ENCODE measurements around the gene CGREF1.
"Not testable (repeated sequence)": the region's sequence is repeated elsewhere in the genome, so short reads cannot be mapped to it uniquely, and the experiment has no call there.

The CGREF1 gene

DNA sequence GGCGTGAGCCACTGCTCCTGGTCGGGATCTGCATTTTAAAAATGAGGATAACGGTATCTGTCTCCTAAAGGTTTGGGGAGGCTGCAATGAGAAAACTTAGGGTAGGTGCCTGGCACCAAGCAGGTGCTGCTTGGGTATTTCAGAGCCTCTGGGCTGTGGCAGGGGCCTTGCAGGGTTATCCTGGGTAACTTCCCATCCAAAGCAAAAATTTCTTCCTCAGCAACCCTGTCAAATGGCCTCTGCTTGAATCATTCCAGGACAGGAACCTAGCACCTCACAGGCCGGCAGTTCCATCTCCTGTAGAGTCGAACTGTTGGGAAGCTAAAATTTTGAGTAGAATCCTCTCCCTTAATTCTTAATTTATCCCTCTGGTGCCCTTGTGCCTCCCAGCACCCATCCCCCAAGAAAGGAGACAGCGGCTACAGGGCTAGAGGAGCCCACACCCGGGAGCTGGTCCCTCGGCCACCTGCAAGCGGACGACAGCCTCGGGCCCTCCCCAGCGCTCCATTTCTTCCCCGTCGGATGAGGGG lies 868 bp downstream of the CGREF1 start:
- Histone ChIP-seq H3K27me3 (ENCODE audit: control insufficient read depth in 3 of 3, insufficient read depth in 3 of 3, low read depth in 1 of 3, low read length in 3 of 3) (peaks cover 6 to 85% (median 30%) of the 10 kb centered on the region in 3 experiments), H3K4me3 (ENCODE audit: low read length in 2 of 2) (peak overlapping the region in 1 of 2 donors; percentile 76)
- no peak for DNase-seq (ENCODE audit: low spot score)

DNA sequence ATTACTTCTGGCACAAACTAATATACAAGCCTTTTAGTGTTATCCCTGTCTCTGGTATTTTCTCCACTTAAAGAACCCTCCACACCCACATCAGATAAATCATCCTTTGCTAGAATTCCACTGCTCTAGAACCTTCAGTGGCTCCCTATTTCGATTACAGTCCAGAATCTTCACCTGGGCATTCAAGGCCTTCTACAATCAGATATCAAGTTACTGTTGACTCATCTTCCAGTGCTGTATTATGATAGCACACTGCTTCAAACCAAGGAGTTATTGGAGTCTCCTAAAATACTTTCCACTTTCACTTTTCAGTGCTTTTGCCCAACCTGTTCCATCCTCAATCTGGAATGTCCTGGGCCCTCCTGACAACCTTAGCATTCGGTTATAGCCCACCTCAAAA lies 3.4 kb downstream of the CGREF1 start:
- Histone ChIP-seq H3K9ac (ENCODE audit: low read depth, low read length, poor library complexity) (no peak overlapping the region), H3K4me3 (ENCODE audit: low read length in 2 of 2) (no peak overlapping the region), H3K9me3 (replicated peaks in 1 of 2; ENCODE audit: control insufficient read depth in 2 of 2, insufficient read depth in 1 of 2, low read depth in 1 of 2, low read length in 2 of 2) (peaks cover 0 to 4% of the 10 kb centered on the region in 2 donors), H2BK12ac (ENCODE audit: low read length) (no peak overlapping the region), H3K27ac (replicated peaks; ENCODE audit: low read length) (no peak overlapping the region), H2AFZ (ENCODE audit: low read length) (no peak overlapping the region), H4K8ac (ENCODE audit: low read depth, low read length) (no peak overlapping the region), H3K27me3 (ENCODE audit: control insufficient read depth in 3 of 3, insufficient read depth in 3 of 3, low read depth in 1 of 3, low read length in 3 of 3) (peaks cover 6 to 66% (median 26%) of the 10 kb centered on the region in 3 experiments), H2AK5ac (ENCODE audit: low read depth, low read length) (no peak overlapping the region), H3K18ac (ENCODE audit: low read length) (no peak overlapping the region), H3K4ac (ENCODE audit: low read length) (no peak overlapping the region), H2BK5ac (ENCODE audit: low read length) (no peak overlapping the region), H3K4me1 (ENCODE audit: control insufficient read depth in 2 of 2, insufficient read depth in 1 of 2, low read depth in 1 of 2, low read length in 2 of 2) (peaks cover 5 to 6% of the 10 kb centered on the region in 2 donors), H4K91ac (ENCODE audit: low read depth, low read length, poor library complexity) (no peak overlapping the region), H3K14ac (ENCODE audit: low read length) (no peak overlapping the region), H3K4me2 (ENCODE audit: insufficient read depth, low read length, poor library complexity, severe bottlenecking) (no peak overlapping the region), H2BK120ac (ENCODE audit: low read depth, low read length) (no peak overlapping the region), H3K79me1 (ENCODE audit: low read depth, low read length) (no peaks in the 10 kb centered on the region), H2BK15ac (ENCODE audit: low read length) (no peak overlapping the region), H3K36me3 (replicated peaks in 1 of 2; ENCODE audit: control insufficient read depth in 2 of 2, insufficient read depth in 2 of 2, low read length in 2 of 2) (no peaks in the 10 kb centered on the region), H3K23ac (ENCODE audit: low read depth, low read length, poor library complexity) (no peak overlapping the region)
- WGBS, 2 donors (ENCODE audit: extremely low coverage in 2 of 2, insufficient read length in 2 of 2, insufficient replicate concordance in 1 of 2), result no CpG with 5 or more reads among the region's 2 CpGs
- no peak for DNase-seq (ENCODE audit: low spot score)

More for the DNA sequence above, 868 bp downstream of the CGREF1 start:
- Histone ChIP-seq H3K4me2 (ENCODE audit: insufficient read depth, low read length, poor library complexity, severe bottlenecking) (peak overlapping the region; percentile 95), H3K4me1 (ENCODE audit: control insufficient read depth in 2 of 2, insufficient read depth in 1 of 2, low read depth in 1 of 2, low read length in 2 of 2) (peaks cover 5 to 6% of the 10 kb centered on the region in 2 donors), H3K18ac (ENCODE audit: low read length) (no peak overlapping the region), H2BK15ac (ENCODE audit: low read length) (peak overlapping the region; percentile 43), H3K9me3 (replicated peaks in 1 of 2; ENCODE audit: control insufficient read depth in 2 of 2, insufficient read depth in 1 of 2, low read depth in 1 of 2, low read length in 2 of 2) (peaks cover 0 to 4% of the 10 kb centered on the region in 2 donors), H4K8ac (ENCODE audit: low read depth, low read length) (no peak overlapping the region), H2BK120ac (ENCODE audit: low read depth, low read length) (no peak overlapping the region), H3K36me3 (replicated peaks in 1 of 2; ENCODE audit: control insufficient read depth in 2 of 2, insufficient read depth in 2 of 2, low read length in 2 of 2) (no peaks in the 10 kb centered on the region), H3K4ac (ENCODE audit: low read length) (no peak overlapping the region), H2AFZ (ENCODE audit: low read length) (peak overlapping the region; percentile 90), H3K27ac (replicated peaks; ENCODE audit: low read length) (no peak overlapping the region), H4K91ac (ENCODE audit: low read depth, low read length, poor library complexity) (no peak overlapping the region), H3K79me1 (ENCODE audit: low read depth, low read length) (no peaks in the 10 kb centered on the region), H2BK12ac (ENCODE audit: low read length) (peak overlapping the region; percentile 26), H3K9ac (ENCODE audit: low read depth, low read length, poor library complexity) (no peak overlapping the region), H3K14ac (ENCODE audit: low read length) (no peak overlapping the region), H3K23ac (ENCODE audit: low read depth, low read length, poor library complexity) (peak overlapping the region; percentile 12), H2AK5ac (ENCODE audit: low read depth, low read length) (peak overlapping the region; percentile 91), H2BK5ac (ENCODE audit: low read length) (no peak overlapping the region)
- WGBS, 2 donors (ENCODE audit: extremely low coverage in 2 of 2, insufficient read length in 2 of 2, insufficient replicate concordance in 1 of 2), result no CpG with 5 or more reads among the region's 14 CpGs

DNA sequence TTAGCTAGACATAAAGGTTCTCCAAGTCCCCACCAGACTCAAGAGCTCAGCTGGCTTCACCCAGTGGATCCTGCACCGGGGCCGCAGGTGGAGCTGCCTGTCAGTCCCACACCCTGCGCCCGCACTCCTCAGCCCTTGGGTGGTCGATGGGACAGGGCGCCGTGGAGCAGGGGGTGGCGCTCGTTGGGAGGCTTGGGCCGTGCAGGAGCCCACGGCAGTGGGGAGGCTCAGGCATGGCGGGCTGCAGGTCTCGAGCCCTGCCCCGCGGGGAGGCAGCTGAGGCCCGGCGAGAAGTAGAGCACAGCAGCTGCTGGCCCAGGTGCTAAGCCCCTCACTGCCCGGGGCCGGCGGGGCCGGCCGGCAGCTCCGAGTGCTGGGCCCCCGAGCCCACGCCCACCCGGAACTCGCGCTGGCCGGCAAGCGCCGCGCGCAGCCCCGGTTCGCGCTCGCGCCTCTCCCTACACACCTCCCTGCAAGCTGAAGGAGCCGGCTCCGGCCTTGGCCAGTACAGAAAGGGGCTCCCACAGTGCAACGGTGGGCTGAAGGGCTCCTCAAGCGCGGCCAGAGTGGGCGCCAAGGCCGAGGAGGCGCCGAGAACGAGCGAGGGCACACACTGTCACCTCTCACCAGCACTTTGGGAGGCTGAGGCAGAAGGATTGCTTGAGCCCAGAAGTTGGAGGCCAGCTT lies 7.4 kb downstream of the CGREF1 start:
- H3K23ac ChIP-seq (ENCODE audit: low read depth, low read length, poor library complexity); H3K4me1 ChIP-seq (ENCODE audit: control insufficient read depth in 2 of 2, insufficient read depth in 1 of 2, low read depth in 1 of 2, low read length in 2 of 2); H2AK5ac ChIP-seq (ENCODE audit: low read depth, low read length); H3K79me1 ChIP-seq (ENCODE audit: low read depth, low read length); H3K36me3 ChIP-seq (replicated peaks in 1 of 2; ENCODE audit: control insufficient read depth in 2 of 2, insufficient read depth in 2 of 2, low read length in 2 of 2); H4K8ac ChIP-seq (ENCODE audit: low read depth, low read length); H2BK120ac ChIP-seq (ENCODE audit: low read depth, low read length); H2BK5ac ChIP-seq (ENCODE audit: low read length); H3K27ac ChIP-seq (replicated peaks; ENCODE audit: low read length); H3K18ac ChIP-seq (ENCODE audit: low read length); H3K4me2 ChIP-seq (ENCODE audit: insufficient read depth, low read length, poor library complexity, severe bottlenecking); H3K4me3 ChIP-seq (ENCODE audit: low read length in 2 of 2); H4K91ac ChIP-seq (ENCODE audit: low read depth, low read length, poor library complexity); H3K4ac ChIP-seq (ENCODE audit: low read length); H2AFZ ChIP-seq (ENCODE audit: low read length); H2BK12ac ChIP-seq (ENCODE audit: low read length); H3K9me3 ChIP-seq (replicated peaks in 1 of 2; ENCODE audit: control insufficient read depth in 2 of 2, insufficient read depth in 1 of 2, low read depth in 1 of 2, low read length in 2 of 2); DNase-seq (ENCODE audit: low spot score); H3K9ac ChIP-seq (ENCODE audit: low read depth, low read length, poor library complexity); H3K14ac ChIP-seq (ENCODE audit: low read length); H2BK15ac ChIP-seq (ENCODE audit: low read length): not testable (repeated sequence)
- no CpG with 5 or more reads among the region's 49 CpGs for WGBS, 2 donors (ENCODE audit: extremely low coverage in 2 of 2, insufficient read length in 2 of 2, insufficient replicate concordance in 1 of 2)
- H3K27me3 ChIP-seq (ENCODE audit: control insufficient read depth in 3 of 3, insufficient read depth in 3 of 3, low read depth in 1 of 3, low read length in 3 of 3), result peaks cover 0 to 31% (median 0%) of the 10 kb centered on the region in 3 experiments

DNA sequence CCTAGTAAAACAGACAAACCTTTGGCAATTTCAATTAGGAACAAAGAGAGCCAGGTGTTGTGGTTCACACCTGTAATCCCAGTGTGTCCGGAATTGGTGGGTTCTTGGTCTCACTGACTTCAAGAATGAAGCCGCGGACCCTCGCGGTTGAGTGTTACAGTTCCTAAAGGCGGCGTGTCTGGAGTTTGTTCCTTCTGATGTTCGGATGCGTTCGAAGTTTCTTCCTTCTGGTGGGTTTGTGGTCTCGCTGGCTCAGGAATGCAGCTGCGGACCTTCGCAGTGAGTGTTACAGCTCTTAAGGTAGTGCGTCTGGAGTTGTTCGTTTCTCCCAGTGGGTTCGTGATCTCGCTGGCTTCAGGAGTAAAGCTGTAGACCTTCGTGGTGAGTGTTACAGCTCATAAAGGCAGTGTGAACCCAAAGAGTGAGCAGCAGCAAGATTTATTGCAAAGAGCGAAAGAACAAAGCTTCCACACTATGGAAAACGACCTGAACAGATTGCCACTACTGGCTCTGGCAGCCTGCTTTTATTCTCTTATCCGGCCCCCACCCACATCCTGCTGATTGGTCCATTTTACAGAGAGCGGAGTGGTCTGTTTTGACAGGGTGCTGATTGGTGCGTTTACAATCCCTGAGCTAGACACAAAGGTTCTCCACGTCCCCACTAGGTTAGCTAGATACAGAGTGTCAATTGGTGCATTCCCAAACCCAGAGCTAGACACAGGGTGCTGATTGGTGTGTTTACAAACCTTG lies 8.2 kb downstream of the CGREF1 start:
- H4K8ac ChIP-seq (ENCODE audit: low read depth, low read length); H3K9me3 ChIP-seq (replicated peaks in 1 of 2; ENCODE audit: control insufficient read depth in 2 of 2, insufficient read depth in 1 of 2, low read depth in 1 of 2, low read length in 2 of 2); H3K4me3 ChIP-seq (ENCODE audit: low read length in 2 of 2); H3K4ac ChIP-seq (ENCODE audit: low read length); H3K9ac ChIP-seq (ENCODE audit: low read depth, low read length, poor library complexity); H3K23ac ChIP-seq (ENCODE audit: low read depth, low read length, poor library complexity); H4K91ac ChIP-seq (ENCODE audit: low read depth, low read length, poor library complexity); H2BK120ac ChIP-seq (ENCODE audit: low read depth, low read length); H2BK5ac ChIP-seq (ENCODE audit: low read length); H3K14ac ChIP-seq (ENCODE audit: low read length); H2BK12ac ChIP-seq (ENCODE audit: low read length); H3K36me3 ChIP-seq (replicated peaks in 1 of 2; ENCODE audit: control insufficient read depth in 2 of 2, insufficient read depth in 2 of 2, low read length in 2 of 2); H3K4me2 ChIP-seq (ENCODE audit: insufficient read depth, low read length, poor library complexity, severe bottlenecking); H2BK15ac ChIP-seq (ENCODE audit: low read length); DNase-seq (ENCODE audit: low spot score); H2AK5ac ChIP-seq (ENCODE audit: low read depth, low read length); H3K18ac ChIP-seq (ENCODE audit: low read length); H3K27ac ChIP-seq (replicated peaks; ENCODE audit: low read length); H3K4me1 ChIP-seq (ENCODE audit: control insufficient read depth in 2 of 2, insufficient read depth in 1 of 2, low read depth in 1 of 2, low read length in 2 of 2); H3K79me1 ChIP-seq (ENCODE audit: low read depth, low read length): not testable (repeated sequence)
- no CpG with 5 or more reads among the region's 24 CpGs for WGBS, 2 donors (ENCODE audit: extremely low coverage in 2 of 2, insufficient read length in 2 of 2, insufficient replicate concordance in 1 of 2)
- Histone ChIP-seq H2AFZ (ENCODE audit: low read length) (peak overlapping the region; percentile 73), H3K27me3 (ENCODE audit: control insufficient read depth in 3 of 3, insufficient read depth in 3 of 3, low read depth in 1 of 3, low read length in 3 of 3) (peaks cover 0 to 32% (median 0%) of the 10 kb centered on the region in 3 experiments)

Data from neuronal stem cell (in vitro differentiated cells).